Endothelial cell of umbilical vein (primary cell): ENCODE measurements around the gene PEAK3. TPM values are rescaled to one million over a fixed set of nuclear protein-coding genes. Genes with fewer than 3 reads are reported as not detected.

Source experiments
- BruUV-seq: library from RNA; stranded (reverse); fragments of 400-500 nt; replicated peaks from 2 replicates; lab custom pipeline; 2021; lab: Mats Ljungman, UMichigan
- CTCF ChIA-PET: fragments of 300-600, 350-600 bp; sonication (Branson Sonifier 250); formaldehyde crosslinking; loops from one replicate; lab custom pipeline; 2021; ENCODE audit warnings: antibody characterized with exemption, inconsistent platforms; lab: Charles Lee
- POLR2A ChIA-PET: fragments of 300-600, 350-600 bp; sonication (Branson Sonifier 250); formaldehyde crosslinking; loops from one replicate; lab custom pipeline; 2021; ENCODE audit warnings: antibody characterized with exemption, inconsistent platforms; lab: Charles Lee
- DNase-seq: peaks from one replicate; pipeline ENCODE4 v3.0.0-alpha.2; 2011; ENCODE audit warnings: low read depth, low spot score
- FAIRE-seq: peaks from 2 replicates; lab custom pipeline; 2011; peaks lifted over from hg19 to GRCh38; lab: Jason Lieb, UNC
- H2AFZ ChIP-seq: 2 replicates; pipeline ENCODE4 v1.6.0; 2012; ENCODE audit warnings: low read depth, low read length, control low read depth, inconsistent platforms
- H3K27ac ChIP-seq: 2 replicates; pipeline ENCODE4 v1.5.1; 2011; ENCODE audit warnings: low read depth, mild to moderate bottlenecking, control low read depth, low read length, moderate library complexity; ENCODE audit not compliant: insufficient read depth
- H3K27me3 ChIP-seq, 2 experiments: 2 replicates each; pipeline versions ENCODE4 v1.6.0 to v1.6.1; 2011; ENCODE audit warnings: low read length in 2 of 2, mixed read lengths in 1 of 2; ENCODE audit not compliant: control insufficient read depth in 2 of 2, insufficient read depth in 2 of 2
- H3K36me3 ChIP-seq, 2 experiments: 2 replicates in 1 of 2; 3 replicates in 1 of 2; pipeline ENCODE4 v1.5.1; 2011; ENCODE audit warnings: low read length in 2 of 2, mild to moderate bottlenecking in 1 of 2, moderate library complexity in 1 of 2; ENCODE audit not compliant: control insufficient read depth in 2 of 2, insufficient read depth in 2 of 2; ENCODE audit errors: extremely low read depth in 1 of 2
- H3K4me1 ChIP-seq: 3 replicates; pipeline ENCODE4 v1.5.1; 2011; ENCODE audit warnings: mild to moderate bottlenecking, low read length; ENCODE audit not compliant: control insufficient read depth, insufficient read depth; ENCODE audit errors: extremely low read depth
- H3K4me2 ChIP-seq: 2 replicates; pipeline ENCODE4 v1.6.1; 2011; ENCODE audit warnings: low read length, control low read depth, mixed read lengths; ENCODE audit not compliant: insufficient read depth
- H3K4me3 ChIP-seq, 3 experiments: fragments of 200-600 bp in 1 of 3; sonication (generic), shearing (Covaris generic) in 1 of 3; replicated peaks in 1 of 3; 2 replicates each; pipeline ENCODE4 v1.5.1; 2011 to 2016; ENCODE audit warnings: control low read depth in 3 of 3, low read length in 3 of 3, mild to moderate bottlenecking in 2 of 3, inconsistent platforms in 1 of 3, low read depth in 1 of 3, moderate library complexity in 1 of 3; ENCODE audit not compliant: insufficient read depth in 1 of 3
- H3K79me2 ChIP-seq: 2 replicates; pipeline ENCODE4 v1.6.0; 2012; ENCODE audit warnings: low read length, inconsistent platforms; ENCODE audit not compliant: control insufficient read depth, insufficient read depth
- H3K9ac ChIP-seq: replicated peaks from 2 replicates; pipeline ENCODE3; 2011; ENCODE audit warnings: low read length, control low read depth; ENCODE audit not compliant: insufficient read depth; ENCODE audit errors: extremely low read depth
- H3K9me1 ChIP-seq: replicated peaks from 3 replicates; pipeline ENCODE4 v1.6.0; 2011; ENCODE audit warnings: mild to moderate bottlenecking, low read length; ENCODE audit not compliant: control insufficient read depth, insufficient read depth; ENCODE audit errors: extremely low read depth
- H3K9me3 ChIP-seq: replicated peaks from 2 replicates; pipeline ENCODE4 v1.5.1; 2012; ENCODE audit warnings: low read length, inconsistent platforms; ENCODE audit not compliant: control insufficient read depth, insufficient read depth
- H4K20me1 ChIP-seq: replicated peaks from 2 replicates; pipeline ENCODE3; 2011; ENCODE audit warnings: mild to moderate bottlenecking, low read length; ENCODE audit not compliant: control insufficient read depth, insufficient read depth; ENCODE audit errors: extremely low read depth
- EZH2 ChIP-seq: IDR thresholded peaks from 2 replicates; pipeline ENCODE4 v1.6.1; 2012; ENCODE audit warnings: borderline replicate concordance, low read depth, mild to moderate bottlenecking, moderate library complexity, low read length, inconsistent platforms; ENCODE audit not compliant: severe bottlenecking
- FOS ChIP-seq: IDR thresholded peaks from 2 replicates; pipeline ENCODE4 v1.6.1; 2011; ENCODE audit warnings: mild to moderate bottlenecking, low read length, moderate library complexity, borderline replicate concordance; ENCODE audit not compliant: insufficient read depth
- GATA2 ChIP-seq: IDR thresholded peaks from 2 replicates; pipeline ENCODE4 v1.7.0; 2011; ENCODE audit warnings: low read depth, mild to moderate bottlenecking, moderate library complexity, mixed read lengths, low read length; ENCODE audit not compliant: insufficient read length, insufficient read depth
- JUN ChIP-seq: IDR thresholded peaks from 2 replicates; pipeline ENCODE4 v1.6.1; 2011; ENCODE audit warnings: borderline replicate concordance, low read depth; ENCODE audit not compliant: insufficient read length, insufficient read depth
- MYC ChIP-seq: IDR thresholded peaks from one replicate; pipeline ENCODE4 v1.6.1; 2011; ENCODE audit warnings: mild to moderate bottlenecking, low read depth, low read length
- POLR2A ChIP-seq: IDR thresholded peaks from 2 replicates; pipeline ENCODE4 v1.6.1; 2012; ENCODE audit warnings: low read depth, mild to moderate bottlenecking, control low read depth, low read length
- POLR2AphosphoS5 ChIP-seq: IDR thresholded peaks from 2 replicates; pipeline ENCODE4 v1.6.1; 2012; ENCODE audit warnings: low read depth, mild to moderate bottlenecking, control low read depth, low read length, moderate library complexity; ENCODE audit not compliant: insufficient read depth
- dilution Hi-C: fragments of 300-500 bp; cut with MboI; formaldehyde crosslinking; loops from one replicate; pipeline ENCODE4 v1.15.0; 2019; ENCODE audit warnings: low sequenced_read_pairs; ENCODE audit not compliant: extremely low pct_ligation_motif_present
- intact Hi-C: fragments of 100-400 bp; cut with micrococcal nuclease; formaldehyde crosslinking; loops from one replicate; pipeline ENCODE4 v1.10.0; 2022
- polyA plus RNA-seq, 4 experiments: library from polyadenylated mRNA; depleted of rRNA in 3 of 4; stranded (reverse) in 3 of 4; unstranded in 1 of 4; fragments of >200 nt; gene quantifications; 2 replicates each; pipeline versions ENCODE4 v1.2.1 to v1.2.3, GENCODE V29; 2011 to 2012; ENCODE audit warnings: missing spikeins in 1 of 4
- total RNA-seq: library from RNA; stranded (reverse); gene quantifications from 2 replicates; pipeline ENCODE4 v1.2.3, GENCODE V29; 2021
- TF ChIP-seq, protein P1 (sequence below), 2 donors: IDR thresholded peaks; 1 replicate in 1 of 2; 2 replicates in 1 of 2; pipeline ENCODE4 v1.5.1; 2011; ENCODE audit warnings: low read length in 2 of 2, mild to moderate bottlenecking in 2 of 2, moderate library complexity in 2 of 2, control low read depth in 1 of 2, inconsistent platforms in 1 of 2, low read depth in 1 of 2; ENCODE audit not compliant: insufficient read depth in 1 of 2; ENCODE audit errors: extremely low read depth in 1 of 2
- TF ChIP-seq, protein P2 (sequence below): IDR thresholded peaks from 2 replicates; pipeline ENCODE4 v1.6.1; 2011; ENCODE audit not compliant: insufficient read depth, insufficient read length

The PEAK3 gene
- total and polyA plus RNA-seq, 2 donors (not counting 3 experiments of a cell fraction or from before 2014, with no cell fraction given): 0.03 TPM; not detected in 1

DNA sequence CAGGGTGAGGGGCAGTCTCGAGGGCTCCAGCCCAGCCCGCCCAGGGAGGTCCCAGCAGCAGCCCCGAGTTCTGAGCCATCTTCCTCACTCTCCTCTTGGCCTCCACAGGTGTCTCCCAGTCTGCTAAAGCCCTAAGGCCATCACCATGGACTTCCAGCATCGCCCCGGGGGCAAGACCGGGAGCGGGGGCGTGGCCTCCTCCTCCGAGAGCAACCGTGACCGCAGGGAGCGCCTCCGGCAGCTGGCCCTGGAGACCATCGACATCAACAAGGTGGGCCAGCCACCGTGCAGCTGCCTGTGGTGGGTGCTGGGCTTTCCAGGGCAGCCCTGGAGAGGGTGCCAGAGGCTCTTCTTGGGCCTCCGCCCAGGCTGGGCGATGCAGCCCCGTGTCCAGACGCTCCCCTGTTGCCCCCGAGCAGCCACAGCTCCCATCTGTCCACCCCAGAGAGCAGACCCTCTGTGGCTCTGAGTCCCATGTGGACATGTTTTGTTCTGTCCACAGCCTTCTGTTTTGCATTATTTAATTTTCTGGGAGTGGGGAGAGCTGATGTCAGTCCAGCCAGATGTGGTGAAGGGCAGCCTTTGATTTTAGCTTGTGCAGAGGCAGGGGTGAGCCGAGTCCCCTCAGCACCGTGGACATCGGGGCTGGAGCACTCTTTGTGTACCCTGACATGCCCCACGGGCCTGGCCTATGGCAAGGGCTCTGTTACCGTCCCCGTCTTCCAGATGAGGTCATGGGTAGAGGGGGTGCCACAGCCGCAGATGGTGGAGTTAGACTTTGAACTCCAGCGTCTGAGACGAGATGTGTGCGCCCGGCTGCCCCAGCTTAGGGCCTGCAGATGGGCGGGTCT is 38.5 kb downstream of the PEAK3 start:
- BruUV-seq: no TSS peak
- TF ChIP-seq POLR2A: no peak
- TF ChIP-seq, protein P1, sequence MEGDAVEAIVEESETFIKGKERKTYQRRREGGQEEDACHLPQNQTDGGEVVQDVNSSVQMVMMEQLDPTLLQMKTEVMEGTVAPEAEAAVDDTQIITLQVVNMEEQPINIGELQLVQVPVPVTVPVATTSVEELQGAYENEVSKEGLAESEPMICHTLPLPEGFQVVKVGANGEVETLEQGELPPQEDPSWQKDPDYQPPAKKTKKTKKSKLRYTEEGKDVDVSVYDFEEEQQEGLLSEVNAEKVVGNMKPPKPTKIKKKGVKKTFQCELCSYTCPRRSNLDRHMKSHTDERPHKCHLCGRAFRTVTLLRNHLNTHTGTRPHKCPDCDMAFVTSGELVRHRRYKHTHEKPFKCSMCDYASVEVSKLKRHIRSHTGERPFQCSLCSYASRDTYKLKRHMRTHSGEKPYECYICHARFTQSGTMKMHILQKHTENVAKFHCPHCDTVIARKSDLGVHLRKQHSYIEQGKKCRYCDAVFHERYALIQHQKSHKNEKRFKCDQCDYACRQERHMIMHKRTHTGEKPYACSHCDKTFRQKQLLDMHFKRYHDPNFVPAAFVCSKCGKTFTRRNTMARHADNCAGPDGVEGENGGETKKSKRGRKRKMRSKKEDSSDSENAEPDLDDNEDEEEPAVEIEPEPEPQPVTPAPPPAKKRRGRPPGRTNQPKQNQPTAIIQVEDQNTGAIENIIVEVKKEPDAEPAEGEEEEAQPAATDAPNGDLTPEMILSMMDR (IDR thresholded peaks at IDR 0.05; ENCODE audit: extremely low read depth in 1 of 2, insufficient read depth in 1 of 2, low read depth in 1 of 2, low read length in 2 of 2): no peak
- TF ChIP-seq JUN: no peak
- no peak for TF ChIP-seq POLR2AphosphoS5
- TF ChIP-seq GATA2: no peak
- TF ChIP-seq MYC: no peak
- TF ChIP-seq, protein P2, sequence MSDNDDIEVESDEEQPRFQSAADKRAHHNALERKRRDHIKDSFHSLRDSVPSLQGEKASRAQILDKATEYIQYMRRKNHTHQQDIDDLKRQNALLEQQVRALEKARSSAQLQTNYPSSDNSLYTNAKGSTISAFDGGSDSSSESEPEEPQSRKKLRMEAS: no peak
- TF ChIP-seq FOS: no peak
- TF ChIP-seq EZH2: no peak
- Histone ChIP-seq H3K27me3 (no peaks in the 10 kb centered on the region), H3K27ac (no peak overlapping the region), H2AFZ (no peak overlapping the region), H3K79me2 (peaks cover 52% of the 10 kb centered on the region), H3K9me3 (no peaks in the 10 kb centered on the region), H4K20me1 (no peaks in the 10 kb centered on the region), H3K36me3 (peaks cover 25 to 48% of the 10 kb centered on the region in 2 experiments), H3K4me3 (no peak overlapping the region), H3K9me1 (no peaks in the 10 kb centered on the region), H3K4me2 (no peak overlapping the region), H3K4me1 (peaks cover 35% of the 10 kb centered on the region), H3K9ac (no peak overlapping the region)
- POLR2A ChIA-PET: no interaction called here
- no peak for FAIRE-seq
- dilution Hi-C loops (no loop called here), intact Hi-C loops (no loop called here)
- CTCF ChIA-PET: interaction anchor here (0.9 kb wide), 1 partner anchor 18 kb away, joined by 3 read pairs; no protein-coding TSS in a partner anchor
- no peak for DNase-seq
